HG03520 (cell line): Measurements from ENCODE around the gene COL5A1.

ENCODE experiments used
- ATAC-seq: cut with Tn5 transposase; IDR thresholded peaks from one replicate; pipeline ENCODE4 v1.9.1; 2021; ENCODE audit warnings: mild to moderate bottlenecking, moderate library complexity; ENCODE audit not compliant: unreplicated experiment

COL5A1 gene

GRCh38 chr9:134886413-134886913 lies 244.9 kb downstream of the COL5A1 start:
- ATAC-seq, result no peak

DNA sequence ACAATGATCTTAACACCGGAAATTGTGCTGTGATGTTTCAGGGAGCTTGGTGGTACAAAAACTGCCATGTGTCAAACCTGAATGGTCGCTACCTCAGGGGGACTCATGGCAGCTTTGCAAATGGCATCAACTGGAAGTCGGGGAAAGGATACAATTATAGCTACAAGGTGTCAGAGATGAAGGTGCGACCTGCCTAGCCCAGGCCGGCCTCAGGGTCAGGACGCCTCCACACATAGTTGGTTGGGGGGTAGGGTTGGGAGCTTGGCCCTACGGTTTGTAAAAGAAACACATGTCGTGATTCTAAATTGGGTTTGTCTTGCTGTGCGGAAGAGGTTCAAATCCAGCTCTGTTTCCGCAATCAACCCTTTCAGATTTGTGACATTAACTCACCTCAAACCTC lies 245.6 kb downstream of the COL5A1 start:
- no peak for ATAC-seq

DNA sequence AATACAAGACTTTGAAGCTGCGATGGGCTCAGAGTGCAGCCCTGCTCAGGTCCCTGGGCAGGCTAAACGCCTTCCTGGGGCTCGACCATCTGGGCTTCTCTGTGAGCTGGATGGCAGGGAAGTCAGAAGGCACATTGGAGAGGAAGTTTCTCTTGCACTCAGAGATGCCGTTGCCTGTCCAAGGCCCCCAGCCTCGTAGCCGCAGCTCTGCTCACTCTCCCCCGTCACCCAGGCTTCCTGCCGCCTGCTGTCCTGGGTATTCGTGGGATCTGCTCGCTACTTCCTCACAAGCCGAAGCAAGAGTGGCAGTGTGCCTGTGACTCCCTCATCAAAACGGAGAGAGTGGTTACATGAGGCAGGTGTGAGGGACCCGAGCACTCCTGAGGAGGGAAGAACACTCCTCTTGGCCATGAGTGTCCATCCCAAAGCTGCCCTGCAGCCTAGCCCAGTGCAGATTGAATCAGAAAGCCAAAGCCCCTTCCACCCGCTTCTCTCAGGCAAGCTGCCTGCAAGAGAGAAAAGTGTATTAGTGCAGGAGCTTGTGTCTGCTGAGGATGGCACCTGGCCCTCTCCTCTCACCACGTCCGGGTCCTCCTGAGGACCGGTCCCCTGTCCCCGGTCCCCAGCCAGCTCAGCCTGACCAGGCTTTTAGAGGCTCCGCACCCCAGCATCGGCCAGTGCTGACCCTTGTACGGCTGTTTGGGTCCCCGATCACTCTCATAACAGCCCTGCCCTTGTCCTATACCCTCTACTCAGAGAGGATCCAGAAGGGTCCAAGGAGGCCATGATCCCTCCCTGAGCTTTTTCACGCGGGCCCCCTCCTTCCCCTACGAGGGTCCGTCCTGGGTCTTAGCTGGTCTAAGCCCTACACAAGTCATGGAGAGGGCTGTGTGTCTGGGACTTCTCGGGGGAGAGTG lies 246.3 kb downstream of the COL5A1 start:
- no peak for ATAC-seq

GRCh38 chr9:134888603-134889190 lies 247.1 kb downstream of the COL5A1 start:
- no peak for ATAC-seq

- ATAC-seq, result no peak
Observed at GRCh38 chr9:134889386-134890154, 248.0 kb downstream of the COL5A1 start.

DNA sequence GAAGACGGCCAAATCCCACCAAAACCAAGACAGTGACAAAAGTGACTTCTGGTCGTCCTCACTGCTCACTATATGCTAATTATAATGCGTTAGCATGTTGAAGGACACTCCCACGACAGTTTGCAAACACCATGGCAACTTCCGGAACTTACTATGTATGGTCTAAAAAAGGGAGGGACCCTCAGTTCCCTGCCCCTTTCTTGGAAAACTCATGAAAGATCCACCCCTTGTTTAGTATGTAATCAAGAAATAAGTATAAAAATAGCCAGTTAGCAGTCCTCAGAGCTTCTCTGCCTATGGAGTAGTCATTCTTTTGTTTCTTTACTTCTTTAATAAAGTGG lies 248.5 kb downstream of the COL5A1 start:
- no peak for ATAC-seq

DNA sequence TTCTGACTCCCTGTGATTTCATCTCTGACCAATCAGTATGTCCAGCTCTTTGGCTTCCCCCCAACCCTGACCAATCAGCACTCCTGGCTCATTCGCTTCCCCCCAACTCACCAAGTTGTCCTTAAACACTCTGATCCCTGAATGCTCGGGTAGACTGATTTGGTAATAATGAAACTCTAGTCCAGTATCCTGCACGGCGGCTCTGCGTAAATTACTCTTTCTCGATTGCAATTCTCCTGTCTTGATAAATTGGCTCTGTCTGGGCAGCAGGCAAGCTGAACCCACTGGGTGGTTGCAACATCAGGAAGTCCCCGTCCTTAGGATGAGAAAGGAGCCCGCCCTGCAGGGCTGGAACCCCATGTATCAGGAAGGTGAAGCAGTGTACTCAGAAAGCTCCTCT lies 249.4 kb downstream of the COL5A1 start:
- ATAC-seq, result no peak

- no peak for ATAC-seq
Observed at GRCh38 chr9:134891713-134892112, 250.1 kb downstream of the COL5A1 start.

GRCh38 chr9:134892221-134892620 lies 250.6 kb downstream of the COL5A1 start:
- ATAC-seq, result no peak

GRCh38 chr9:134892820-134893420 lies 251.3 kb downstream of the COL5A1 start:
- no peak for ATAC-seq
